Heart left ventricle (tissue), 16 donors: ENCODE measurements around the gene RHOC. TPM values are rescaled to one million over a fixed set of nuclear protein-coding genes. Genes with fewer than 3 reads are reported as not detected.

Experiments used
- ATAC-seq, 4 donors: fragments of 200-7000 bp; cut with Tn5 transposase; one replicate each; pipeline ENCODE4 v1.9.1; 2020 to 2022; ENCODE audit warnings: moderate library complexity in 4 of 4, mild to moderate bottlenecking in 3 of 4, moderate number of reproducible peaks in 1 of 4
- DNase-seq, 5 donors: peaks; one replicate each; pipeline ENCODE4 v3.0.0-alpha.2; 2020
- H3K27ac ChIP-seq, 12 donors: fragments of 200-600 bp; sonication (generic) in 4 of 12; one replicate each; pipeline versions ENCODE4 v1.5.0 to v1.8.0; 2016 to 2022; ENCODE audit warnings: mild to moderate bottlenecking in 2 of 12
- H3K27me3 ChIP-seq, 9 donors: fragments of 200-600 bp; sonication (generic) in 2 of 9; one replicate each; pipeline versions ENCODE4 v1.5.1 to v1.8.0; 2016 to 2022; ENCODE audit warnings: mild to moderate bottlenecking in 3 of 9
- H3K36me3 ChIP-seq, 9 donors: fragments of 200-600 bp; sonication (generic) in 2 of 9; one replicate each; pipeline versions ENCODE4 v1.5.0 to v1.8.0; 2018 to 2022; ENCODE audit warnings: mild to moderate bottlenecking in 2 of 9
- H3K4me1 ChIP-seq, 12 donors: fragments of 200-600 bp; sonication (generic) in 4 of 12; one replicate each; pipeline versions ENCODE4 v1.5.0 to v1.8.0; 2016 to 2022; ENCODE audit warnings: mild to moderate bottlenecking in 3 of 12
- H3K4me3 ChIP-seq, 12 donors: fragments of 200-600 bp; sonication (generic) in 4 of 12; one replicate each; pipeline versions ENCODE4 v1.5.0 to v1.8.0; 2017 to 2022; ENCODE audit warnings: mild to moderate bottlenecking in 9 of 12, moderate library complexity in 4 of 12
- H3K9me3 ChIP-seq, 12 donors: fragments of 200-600 bp; sonication (generic) in 4 of 12; one replicate each; pipeline versions ENCODE4 v1.5.0 to v1.8.0; 2016 to 2022; ENCODE audit warnings: mild to moderate bottlenecking in 1 of 12
- POLR2A ChIP-seq, 2 donors: fragments of 450-650 bp; IDR thresholded peaks; one replicate each; pipeline ENCODE4 v1.6.1; 2017; ENCODE audit warnings: antibody characterized with exemption in 2 of 2, mild to moderate bottlenecking in 2 of 2, moderate library complexity in 2 of 2
- WGBS, 4 donors: extraction: QIAGEN DNeasy Blood & Tissue Kit in 2 of 4; methylation state at CpG; one replicate each; pipeline versions ENCODE4 v1.1.5 to v1.1.7; 2013 to 2018; 5-methylcytosine and 5-hydroxymethylcytosine counted together
- intact Hi-C, 10 donors: fragments of 100-400 bp; cut with DNase I; formaldehyde crosslinking; loops; one replicate each; pipeline versions ENCODE4 v1.11.1 to v1.14.2; 2022
- polyA plus RNA-seq, 2 donors: library from polyadenylated mRNA; stranded (reverse); fragments of 200-250 nt; gene quantifications; one replicate each; pipeline ENCODE4 v1.2.3, GENCODE V29; 2013
- total RNA-seq, 9 donors: library from RNA; depleted of rRNA in 2 of 9; stranded (reverse); fragments of >200 nt in 2 of 9; fragmentation: NEBNext Ultra II Directional in 3 of 9; extraction: Animal tissue kit (Norgen Biotek cat#: 25700) in 3 of 9; gene quantifications; one replicate each; pipeline versions ENCODE4 v1.1.0 to v1.2.4, GENCODE V29; 2016 to 2023
- TF ChIP-seq, protein P1 (sequence below), 12 donors: fragments of 200-600 bp; sonication (generic) in 4 of 12; IDR thresholded peaks; one replicate each; pipeline versions ENCODE4 v1.5.0 to v1.8.0; 2018 to 2022; ENCODE audit warnings: antibody characterized with exemption in 12 of 12, mild to moderate bottlenecking in 5 of 12
- donor health status: ischemic (EF 13 %, LVEDD 7.1; RV severe dilation, severe dysfunction).
- donor health status: healthy with polysubstance abuse.
- donor health status: DM: no; HTN: yes; CAD: no.
- donor health status: DM: no; HTN: no; CAD: no.
- donor health status: ischemic (EF 25% LVEDD 6.9; RV normal size, moderate dysfunction).
- donor health status: ischemic (EF 25% LVEDD 5.7; RV mildly dilated, moderate dysfunction).
- donor health status: healthy.
- donor health status: DM: yes; HTN: yes; CAD: no.
- donor health status: ischemic (EF 35%, LVEDD 5.7; RV mildly dilated, moderate dysfunction).
- donor health status: nonischemic (EF 11% LVEDD 7.7; RV severe dilation, severe dysfunction).
- donor health status: DM: yes; HTN: yes; CAD: no.
- donor health status: PGD.
- donor health status: ischemic (EF 29% LVEDD 5.4; RV normal size, mild dysfunction).
- donor health status: nonischemic (EF 23%, LVEDD 6.1; RV moderate dilation, normal function).

RHOC gene
- total and polyA plus RNA-seq, 11 donors = 147 to 443 (median 217) TPM

DNA sequence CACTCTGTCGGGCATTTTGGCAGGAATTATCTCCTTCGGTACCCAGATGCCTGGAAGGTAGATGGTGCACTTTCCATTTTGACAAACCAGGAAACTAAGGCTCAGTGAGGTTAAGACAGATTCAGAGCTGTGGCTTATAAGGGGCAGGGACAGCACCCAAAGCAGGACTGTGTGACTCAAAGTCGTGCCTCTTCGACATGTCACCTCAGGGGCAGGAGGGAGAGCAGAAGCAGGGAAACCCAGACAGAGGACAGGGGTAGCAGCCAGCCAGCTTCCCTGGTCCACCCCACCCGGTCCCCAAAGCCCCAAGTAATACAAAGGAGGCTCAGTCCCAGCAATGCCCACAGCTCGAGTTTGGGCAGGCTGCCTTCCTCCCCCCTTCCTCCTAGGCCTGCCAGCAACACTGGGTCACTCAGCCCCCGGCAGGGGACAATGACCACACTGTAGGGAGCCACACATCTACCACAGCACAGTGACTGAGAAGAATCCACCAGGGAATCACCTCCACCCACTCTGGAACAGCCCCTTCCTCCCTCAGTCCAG, 2.5 kb downstream of the RHOC start:
- TF ChIP-seq, protein P1, sequence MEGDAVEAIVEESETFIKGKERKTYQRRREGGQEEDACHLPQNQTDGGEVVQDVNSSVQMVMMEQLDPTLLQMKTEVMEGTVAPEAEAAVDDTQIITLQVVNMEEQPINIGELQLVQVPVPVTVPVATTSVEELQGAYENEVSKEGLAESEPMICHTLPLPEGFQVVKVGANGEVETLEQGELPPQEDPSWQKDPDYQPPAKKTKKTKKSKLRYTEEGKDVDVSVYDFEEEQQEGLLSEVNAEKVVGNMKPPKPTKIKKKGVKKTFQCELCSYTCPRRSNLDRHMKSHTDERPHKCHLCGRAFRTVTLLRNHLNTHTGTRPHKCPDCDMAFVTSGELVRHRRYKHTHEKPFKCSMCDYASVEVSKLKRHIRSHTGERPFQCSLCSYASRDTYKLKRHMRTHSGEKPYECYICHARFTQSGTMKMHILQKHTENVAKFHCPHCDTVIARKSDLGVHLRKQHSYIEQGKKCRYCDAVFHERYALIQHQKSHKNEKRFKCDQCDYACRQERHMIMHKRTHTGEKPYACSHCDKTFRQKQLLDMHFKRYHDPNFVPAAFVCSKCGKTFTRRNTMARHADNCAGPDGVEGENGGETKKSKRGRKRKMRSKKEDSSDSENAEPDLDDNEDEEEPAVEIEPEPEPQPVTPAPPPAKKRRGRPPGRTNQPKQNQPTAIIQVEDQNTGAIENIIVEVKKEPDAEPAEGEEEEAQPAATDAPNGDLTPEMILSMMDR (IDR thresholded peaks at IDR 0.05) = no peak
- TF ChIP-seq POLR2A (IDR thresholded peaks at IDR 0.05) = no peak
- peaks cover 17 to 75% (median 65%) of the 10 kb centered on the region in 12 donors for H3K4me1 ChIP-seq
- H3K36me3 ChIP-seq = peaks cover 0 to 45% (median 36%) of the 10 kb centered on the region in 9 donors
- H3K9me3 ChIP-seq = no peaks in the 10 kb centered on the region
- peak overlapping the region; percentile 3 to 100 (median 95) for H3K4me3 ChIP-seq
- no peak for ATAC-seq
- H3K27ac ChIP-seq = peak overlapping the region; percentile 83 to 100 (median 96)
- intact Hi-C loops = loop anchor here in 8 of 10 donors (2.0 to 10.0 kb wide), 4 partner anchors 30 to 240 kb away; partner anchors contain the start of genes WNT2B (in 4 of the 8), CAPZA1 (in 2 of the 8), MOV10 (in 2 of the 8) and ST7L (in 2 of the 8)
- no peaks in the 10 kb centered on the region for H3K27me3 ChIP-seq
- no peak for DNase-seq
- WGBS, 4 donors = 16 to 28% (median 23%) methylated on average over 6 to 7 of the region's 7 CpGs

DNA sequence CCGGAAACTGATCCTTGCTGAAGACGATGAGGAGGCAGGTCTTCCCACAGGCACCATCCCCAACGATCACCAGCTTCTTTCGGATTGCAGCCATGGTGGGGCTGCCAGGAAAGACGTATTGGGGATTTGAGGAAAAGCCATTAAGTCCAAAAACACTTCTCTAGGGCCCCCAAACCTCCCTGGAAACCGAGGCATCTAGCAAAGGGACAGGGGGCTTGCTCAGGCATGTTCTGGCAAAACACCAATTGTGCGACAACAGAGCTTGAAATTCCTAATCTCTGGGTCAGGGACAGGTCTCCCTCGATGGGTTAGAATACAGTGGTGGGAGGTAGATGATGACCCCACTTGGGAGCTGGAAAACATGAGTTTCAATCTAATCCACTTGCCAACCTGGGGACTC, 3.2 kb downstream of the RHOC start:
- Histone ChIP-seq H3K9me3 (no peaks in the 10 kb centered on the region), H3K4me1 (peaks cover 17 to 82% (median 72%) of the 10 kb centered on the region in 12 donors), H3K36me3 (peaks cover 0 to 53% (median 41%) of the 10 kb centered on the region in 9 donors), H3K4me3 (peak overlapping the region in 9 of 12 donors; percentile 5 to 100 (median 97)), H3K27ac (peak overlapping the region; percentile 67 to 100 (median 96)), H3K27me3 (no peaks in the 10 kb centered on the region)
- ATAC-seq (no peak), DNase-seq (no peak)
- intact Hi-C loops = loop anchor here in 8 of 10 donors (2.0 to 10.0 kb wide), 4 partner anchors 29 to 239 kb away; partner anchors contain the start of genes WNT2B (in 4 of the 8), CAPZA1 (in 2 of the 8), MOV10 (in 2 of the 8) and ST7L (in 2 of the 8)
- TF ChIP-seq, protein P1 (IDR thresholded peaks at IDR 0.05) = no peak
- TF ChIP-seq POLR2A (IDR thresholded peaks at IDR 0.05) = no peak
- WGBS, 4 donors = 56 to 69% (median 66%) methylated on average over 8 of the region's 8 CpGs

DNA sequence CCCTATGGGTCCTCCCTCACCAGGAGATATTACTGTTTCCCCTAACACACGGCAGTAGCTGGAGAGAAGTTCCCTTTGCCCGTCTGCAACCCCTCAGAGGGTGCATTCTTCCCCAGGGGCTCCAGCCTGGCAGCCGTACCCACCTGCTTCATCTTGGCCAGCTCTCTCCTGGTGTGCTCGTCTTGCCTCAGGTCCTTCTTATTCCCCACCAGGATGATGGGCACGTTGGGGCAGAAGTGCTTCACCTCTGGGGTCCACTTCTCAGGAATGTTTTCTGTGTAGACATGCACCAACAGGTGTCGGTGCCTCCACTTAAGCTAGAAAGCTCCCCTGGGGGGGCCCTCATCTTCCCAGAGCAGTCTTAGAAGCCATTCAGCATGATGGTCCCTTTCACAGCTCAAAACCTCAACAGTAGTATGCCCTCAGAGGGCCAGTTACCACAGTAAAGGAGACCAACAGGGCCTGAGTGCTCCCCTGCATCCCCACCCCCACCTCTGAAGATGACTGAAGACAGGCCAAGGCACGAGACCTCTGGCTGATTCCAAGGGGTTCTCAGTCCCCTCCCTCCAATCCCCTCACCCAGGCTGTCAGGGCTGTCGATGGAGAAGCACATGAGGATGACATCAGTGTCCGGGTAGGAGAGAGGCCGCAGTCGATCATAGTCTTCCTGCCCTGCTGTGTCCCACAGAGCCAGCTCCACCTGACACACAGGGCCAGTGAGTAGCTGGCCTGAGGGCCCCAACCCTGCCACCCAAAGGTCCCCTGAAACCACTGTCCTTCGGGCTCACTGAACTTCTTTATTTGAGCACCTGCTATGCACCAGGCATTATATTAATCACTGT, 4.3 kb downstream of the RHOC start:
- DNase-seq (no peak), ATAC-seq (no peak)
- TF ChIP-seq POLR2A (IDR thresholded peaks at IDR 0.05) = no peak
- TF ChIP-seq, protein P1 (IDR thresholded peaks at IDR 0.05) = no peak
- peaks cover 17 to 87% (median 80%) of the 10 kb centered on the region in 12 donors for H3K4me1 ChIP-seq
- H3K9me3 ChIP-seq = no peaks in the 10 kb centered on the region
- peak overlapping the region; percentile 67 to 100 (median 96) for H3K27ac ChIP-seq
- H3K4me3 ChIP-seq = no peak overlapping the region
- no peaks in the 10 kb centered on the region for H3K27me3 ChIP-seq
- intact Hi-C loops = loop anchor here in 4 of 10 donors (10.0 kb wide), 2 partner anchors 198 to 238 kb away; partner anchors contain the start of gene WNT2B (in 4 of the 4)
- whole genome bisulfite sequencing, 4 donors = 51 to 65% (median 59%) methylated on average over 10 to 12 of the region's 12 CpGs
- peaks cover 0 to 64% (median 51%) of the 10 kb centered on the region in 9 donors for H3K36me3 ChIP-seq

DNA sequence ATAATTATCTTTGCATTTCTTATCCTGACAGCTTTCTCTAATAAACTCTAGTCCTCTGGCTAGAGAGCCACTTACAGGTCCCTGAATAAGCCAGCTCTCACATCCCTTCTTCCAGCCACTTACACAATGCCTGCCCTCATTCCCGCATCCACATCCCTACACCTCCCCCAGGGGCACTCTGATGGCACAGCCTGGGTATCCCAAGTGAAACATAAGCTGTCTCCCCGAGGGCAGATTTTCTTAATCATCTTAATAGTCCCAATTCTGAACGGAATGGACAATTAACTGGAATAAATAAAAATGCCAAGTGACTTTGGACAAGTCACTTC, 4.9 kb downstream of the RHOC start:
- ATAC-seq (no peak), DNase-seq (no peak)
- Histone ChIP-seq H3K36me3 (peaks cover 0 to 70% (median 57%) of the 10 kb centered on the region in 9 donors), H3K4me1 (peaks cover 17 to 86% (median 79%) of the 10 kb centered on the region in 12 donors), H3K9me3 (no peaks in the 10 kb centered on the region), H3K27me3 (no peaks in the 10 kb centered on the region), H3K27ac (peak overlapping the region; percentile 67 to 100 (median 96)), H3K4me3 (no peak overlapping the region)
- WGBS, 4 donors = 51 to 70% (median 62%) methylated on average over 3 of the region's 3 CpGs
- intact Hi-C loops = loop anchor here in 4 of 10 donors (10.0 kb wide), 2 partner anchors 197 to 237 kb away; partner anchors contain the start of gene WNT2B (in 4 of the 4)
- TF ChIP-seq POLR2A (IDR thresholded peaks at IDR 0.05) = no peak
- TF ChIP-seq, protein P1 (IDR thresholded peaks at IDR 0.05) = no peak
